ENCODE measurements around the gene RNF180.

GRCh38 chr5:64333886-64334285 lies 168.2 kb downstream of the RNF180 start:
- TF ChIP-seq EZH2 (IDR thresholded peaks at IDR 0.05; ENCODE audit: borderline replicate concordance, low read length) = no peak
- no peak for TF ChIP-seq CTCF (IDR thresholded peaks at IDR 0.05; ENCODE audit: low read length)
